GM19467 (cell line): ENCODE results near the gene QRFPR.
"Not testable (repeated sequence)": the region's sequence is repeated elsewhere in the genome, so short reads cannot be mapped to it uniquely, and the experiment has no call there.

ENCODE experiments used
- ATAC-seq: cut with Tn5 transposase; IDR thresholded peaks from one replicate; pipeline ENCODE4 v1.9.1; 2021; ENCODE audit warnings: mild to moderate bottlenecking, moderate library complexity; ENCODE audit not compliant: unreplicated experiment

QRFPR gene

GRCh38 chr4:121340247-121340646 is 40.6 kb downstream of the QRFPR start:
- no peak for ATAC-seq

GRCh38 chr4:121339824-121340223 is 41.0 kb downstream of the QRFPR start:
- ATAC-seq = no peak

- no peak for ATAC-seq
Measured at GRCh38 chr4:121339307-121339706, 41.5 kb downstream of the QRFPR start.

- ATAC-seq = no peak
Measured at GRCh38 chr4:121338518-121338917, 42.3 kb downstream of the QRFPR start.

- ATAC-seq = no peak
Measured at GRCh38 chr4:121336706-121337105, 44.1 kb downstream of the QRFPR start.

GRCh38 chr4:121330180-121330665 is 50.6 kb downstream of the QRFPR start:
- ATAC-seq = no peak

- ATAC-seq = no peak
Measured at GRCh38 chr4:121326597-121326996, 54.2 kb downstream of the QRFPR start.

GRCh38 chr4:121324331-121324730 is 56.5 kb downstream of the QRFPR start:
- no peak for ATAC-seq

GRCh38 chr4:121321466-121321865 is 59.4 kb downstream of the QRFPR start:
- ATAC-seq = no peak

GRCh38 chr4:121316091-121316490 is 64.7 kb downstream of the QRFPR start:
- ATAC-seq = no peak

GRCh38 chr4:121313430-121313829 is 67.4 kb downstream of the QRFPR start:
- ATAC-seq = not testable (repeated sequence)

- ATAC-seq = no peak
Measured at GRCh38 chr4:121308828-121309227, 72.0 kb downstream of the QRFPR start.

GRCh38 chr4:121308328-121308663 is 72.5 kb downstream of the QRFPR start:
- no peak for ATAC-seq

- ATAC-seq = peak; percentile 91
Measured at GRCh38 chr4:121307445-121308327, 73.1 kb downstream of the QRFPR start.

GRCh38 chr4:121306931-121307330 is 73.9 kb downstream of the QRFPR start:
- ATAC-seq = no peak

GRCh38 chr4:121304893-121305292 is 75.9 kb downstream of the QRFPR start:
- ATAC-seq = no peak

- ATAC-seq = no peak
Measured at GRCh38 chr4:121299367-121299766, 81.5 kb downstream of the QRFPR start.

GRCh38 chr4:121283319-121283718 is 97.5 kb downstream of the QRFPR start:
- ATAC-seq = no peak

GRCh38 chr4:121280425-121280824 is 100.4 kb downstream of the QRFPR start:
- ATAC-seq = no peak

GRCh38 chr4:121278811-121279368 is 101.9 kb downstream of the QRFPR start:
- ATAC-seq = peak; percentile 81
